GM12892 (cell line): ENCODE results near the gene LDAH.

Source experiments
- POLR2AphosphoS5 ChIP-seq: IDR thresholded peaks from 2 replicates; pipeline ENCODE4 v1.6.1; 2011; ENCODE audit warnings: low read depth, low read length, control low read depth
- TAF1 ChIP-seq: IDR thresholded peaks from 2 replicates; pipeline ENCODE4 v1.6.1; 2011; ENCODE audit warnings: low read depth, mild to moderate bottlenecking, control low read depth, low read length, borderline replicate concordance

- no peak for TF ChIP-seq POLR2AphosphoS5
- TF ChIP-seq TAF1: no peak
Measured at GRCh38 chr2:20643826-20644225, 179.1 kb downstream of the LDAH start.
